H9 (cell line): ENCODE measurements around the gene CD58. TPM values are rescaled to one million over a fixed set of nuclear protein-coding genes. Genes with fewer than 3 reads are reported as not detected.

Experiments
- DNase-seq: peaks from one replicate; pipeline ENCODE4 v3.0.0-alpha.2; 2017
- H2AFZ ChIP-seq: one replicate; pipeline ENCODE4 v1.6.1; 2013; ENCODE audit warnings: mild to moderate bottlenecking, low read length, control low read depth, moderate library complexity
- H2AK5ac ChIP-seq: 2 replicates; pipeline ENCODE4 v1.6.1; 2013; ENCODE audit warnings: low read length, control low read depth, mixed read lengths; ENCODE audit not compliant: insufficient read length
- H2BK120ac ChIP-seq: one replicate; pipeline ENCODE4 v1.6.1; 2013; ENCODE audit warnings: low read depth, mild to moderate bottlenecking, low read length, control low read depth, inconsistent platforms; ENCODE audit not compliant: poor library complexity, severe bottlenecking
- H2BK12ac ChIP-seq: 2 replicates; pipeline ENCODE4 v1.6.1; 2013; ENCODE audit warnings: low read length, control low read depth, mixed read lengths, low read depth; ENCODE audit not compliant: insufficient read length
- H2BK15ac ChIP-seq: 2 replicates; pipeline ENCODE4 v1.6.1; 2013; ENCODE audit warnings: low read depth, low read length, control low read depth
- H2BK20ac ChIP-seq: one replicate; pipeline ENCODE4 v1.6.1; 2013; ENCODE audit warnings: low read depth, mild to moderate bottlenecking, low read length, control low read depth, inconsistent platforms; ENCODE audit not compliant: poor library complexity, severe bottlenecking
- H2BK5ac ChIP-seq: 2 replicates; pipeline ENCODE4 v1.6.1; 2013; ENCODE audit warnings: low read length, control low read depth, mixed read lengths; ENCODE audit not compliant: insufficient read length
- H3K14ac ChIP-seq: 2 replicates; pipeline ENCODE4 v1.6.1; 2013; ENCODE audit warnings: low read length, control low read depth; ENCODE audit not compliant: insufficient read depth
- H3K18ac ChIP-seq: 2 replicates; pipeline ENCODE4 v1.6.1; 2013; ENCODE audit warnings: low read depth, mild to moderate bottlenecking, mixed read lengths, low read length, control low read depth; ENCODE audit not compliant: insufficient read length
- H3K23ac ChIP-seq: 2 replicates; pipeline ENCODE4 v1.6.1; 2013; ENCODE audit warnings: low read length, control low read depth, mixed read lengths, low read depth; ENCODE audit not compliant: insufficient read length
- H3K23me2 ChIP-seq: 2 replicates; pipeline ENCODE4 v1.6.1; 2013; ENCODE audit warnings: low read depth, mild to moderate bottlenecking, mixed read lengths, low read length, control low read depth; ENCODE audit not compliant: insufficient read length, poor library complexity, severe bottlenecking
- H3K27ac ChIP-seq: 2 replicates; pipeline ENCODE4 v1.5.1; 2013; ENCODE audit warnings: low read length, control low read depth, mixed read lengths, low read depth; ENCODE audit not compliant: insufficient read length
- H3K27me3 ChIP-seq: 2 replicates; pipeline ENCODE4 v1.6.1; 2013; ENCODE audit warnings: low read length, control low read depth, inconsistent platforms; ENCODE audit not compliant: insufficient read depth
- H3K4ac ChIP-seq: 2 replicates; pipeline ENCODE4 v1.6.1; 2013; ENCODE audit warnings: low read depth, mild to moderate bottlenecking, control low read depth, inconsistent platforms, low read length, moderate library complexity
- H3K4me1 ChIP-seq: 2 replicates; pipeline ENCODE4 v1.6.1; 2013; ENCODE audit warnings: low read length, control low read depth, inconsistent platforms; ENCODE audit not compliant: insufficient read depth
- H3K4me2 ChIP-seq: 2 replicates; pipeline ENCODE4 v1.6.1; 2013; ENCODE audit warnings: low read length, control low read depth, mixed read lengths; ENCODE audit not compliant: insufficient read length, insufficient read depth
- H3K56ac ChIP-seq: 2 replicates; pipeline ENCODE4 v1.6.1; 2013; ENCODE audit warnings: low read depth, mild to moderate bottlenecking, mixed read lengths, low read length, control low read depth; ENCODE audit not compliant: insufficient read length
- H3K79me1 ChIP-seq: 2 replicates; pipeline ENCODE4 v1.6.1; 2013; ENCODE audit warnings: low read depth, mild to moderate bottlenecking, moderate library complexity, low read length, control low read depth, inconsistent platforms; ENCODE audit not compliant: insufficient read depth, poor library complexity, severe bottlenecking
- H3K79me2 ChIP-seq: 2 replicates; pipeline ENCODE4 v1.6.1; 2013; ENCODE audit warnings: low read length, control low read depth, inconsistent platforms; ENCODE audit not compliant: insufficient read depth
- H3K9ac ChIP-seq: 2 replicates; pipeline ENCODE4 v1.6.1; 2013; ENCODE audit warnings: low read length, control low read depth, mixed read lengths; ENCODE audit not compliant: insufficient read length; ENCODE audit errors: extremely low read depth
- H3K9me3 ChIP-seq: one replicate; pipeline ENCODE4 v1.6.1; 2013; ENCODE audit warnings: low read depth, low read length, inconsistent platforms; ENCODE audit not compliant: control insufficient read depth
- H3T11ph ChIP-seq: one replicate; pipeline ENCODE4 v1.6.1; 2013; ENCODE audit warnings: mild to moderate bottlenecking, low read length, control low read depth, inconsistent platforms
- H4K20me1 ChIP-seq: one replicate; pipeline ENCODE4 v1.6.1; 2013; ENCODE audit not compliant: control insufficient read depth, insufficient read length, insufficient read depth
- H4K5ac ChIP-seq: 2 replicates; pipeline ENCODE4 v1.6.1; 2013; ENCODE audit warnings: low read depth, mild to moderate bottlenecking, mixed read lengths, low read length, control low read depth; ENCODE audit not compliant: insufficient read length
- H4K8ac ChIP-seq: replicated peaks from 2 replicates; pipeline ENCODE4 v1.6.1; 2013; ENCODE audit warnings: low read length, control low read depth, mixed read lengths, low read depth; ENCODE audit not compliant: insufficient read length
- H4K91ac ChIP-seq: 2 replicates; pipeline ENCODE4 v1.6.1; 2013; ENCODE audit warnings: low read depth, mild to moderate bottlenecking, moderate library complexity, mixed read lengths, low read length, control low read depth; ENCODE audit not compliant: insufficient read length
- H3K27ac Mint-ChIP-seq, 3 experiments: 2 replicates in 2 of 3; 3 replicates in 1 of 3; pipeline ENCODE4 v1.8.0; 2020 to 2021; ENCODE audit warnings: mixed read lengths in 3 of 3, mild to moderate bottlenecking in 1 of 3, moderate library complexity in 1 of 3
- H3K27me3 Mint-ChIP-seq: 2 replicates; pipeline ENCODE4 v1.8.0; 2021; ENCODE audit warnings: low read depth, mild to moderate bottlenecking, moderate library complexity, mixed read lengths
- H3K36me3 Mint-ChIP-seq, 3 experiments: 2 replicates in 2 of 3; 3 replicates in 1 of 3; pipeline ENCODE4 v1.8.0; 2020 to 2021; ENCODE audit warnings: low read depth in 3 of 3, mixed read lengths in 3 of 3; ENCODE audit not compliant: insufficient read depth in 1 of 3
- H3K4me1 Mint-ChIP-seq, 2 experiments: 2 replicates each; pipeline ENCODE4 v1.8.0; 2020; ENCODE audit warnings: mixed read lengths in 2 of 2
- H3K4me3 Mint-ChIP-seq, 2 experiments: 2 replicates in 1 of 2; 3 replicates in 1 of 2; pipeline ENCODE4 v1.8.0; 2020 to 2021; ENCODE audit warnings: mild to moderate bottlenecking in 2 of 2, mixed read lengths in 2 of 2, moderate library complexity in 1 of 2
- H3K9me3 Mint-ChIP-seq, 2 experiments: 2 replicates in 1 of 2; 3 replicates in 1 of 2; pipeline ENCODE4 v1.8.0; 2020; ENCODE audit warnings: mild to moderate bottlenecking in 2 of 2, mixed read lengths in 2 of 2, moderate library complexity in 1 of 2
- WGBS: extraction: QIAGEN DNeasy Blood & Tissue Kit; methylation state at CpG from one replicate; pipeline ENCODE4 v1.1.7; 2013; ENCODE audit warnings: missing lambda C conversion rate, low lambda C conversion rate, mixed read lengths; ENCODE audit not compliant: insufficient read length; ENCODE audit errors: extremely low coverage; 5-methylcytosine and 5-hydroxymethylcytosine counted together
- total RNA-seq: library from RNA; stranded (reverse); gene quantifications from 2 replicates; pipeline ENCODE4 v1.2.1, GENCODE V29; 2021
- TF ChIP-seq, protein P1 (sequence below): fragments of 200-600 bp; sonication (generic); conservative IDR thresholded peaks from 3 replicates; pipeline ENCODE4 v1.8.0; 2021; ENCODE audit warnings: antibody characterized with exemption, mild to moderate bottlenecking

The CD58 gene
- total RNA-seq, 1 experiment from 2014 or later, result 4.3 TPM

DNA sequence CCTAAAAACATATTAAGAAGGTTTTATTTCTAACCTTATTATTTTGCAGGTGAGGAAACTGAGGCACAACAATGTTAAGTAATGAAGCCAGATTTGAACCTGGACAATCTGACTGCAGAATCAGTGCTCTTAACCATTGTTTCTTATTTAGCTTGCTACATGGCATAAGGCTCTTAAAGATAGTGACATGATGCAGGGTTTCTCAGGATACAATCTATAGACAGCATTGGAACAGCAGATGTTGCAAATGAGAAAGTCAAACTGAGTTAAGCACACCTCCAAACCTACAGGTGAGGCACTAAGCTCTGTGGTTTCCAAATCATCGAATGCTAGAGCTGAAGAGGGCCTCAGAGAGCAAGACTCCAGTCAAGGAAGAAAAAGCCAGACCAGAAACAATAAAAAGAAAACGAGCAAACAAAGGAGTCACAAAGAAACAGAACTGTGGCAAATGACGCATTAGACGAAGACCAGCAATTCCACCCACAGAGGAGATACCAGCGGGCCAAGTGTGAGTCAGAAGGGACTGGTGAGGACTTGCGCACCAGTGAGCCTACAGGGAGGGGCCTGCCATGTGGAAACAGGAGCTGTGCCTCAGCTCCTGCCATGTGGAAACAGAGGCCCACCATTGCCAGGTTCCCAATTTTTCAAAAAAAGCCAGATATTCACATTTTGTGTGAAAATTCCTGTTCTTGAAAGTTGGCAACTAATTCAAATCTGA, 14.4 kb downstream of the CD58 start:
- Histone ChIP-seq H3K79me2 (no peaks in the 10 kb centered on the region), H3K56ac (no peak overlapping the region), H2AK5ac (no peak overlapping the region), H4K91ac (no peak overlapping the region), H3K27me3 (no peaks in the 10 kb centered on the region), H2BK5ac (no peak overlapping the region), H4K8ac (no peak overlapping the region), H3K4me1 (peaks cover 6% of the 10 kb centered on the region; the same call in 1 of the 2 replicates), H3K9ac (no peak overlapping the region), H3K23ac (no peak overlapping the region), H2BK12ac (no peak overlapping the region), H4K20me1 (no peaks in the 10 kb centered on the region), H2BK15ac (no peak overlapping the region), H3K9me3 (no peaks in the 10 kb centered on the region), H3T11ph (no peak overlapping the region), H2BK120ac (no peak overlapping the region), H3K4me2 (no peak overlapping the region), H4K5ac (no peak overlapping the region), H2BK20ac (no peak overlapping the region), H3K79me1 (no peaks in the 10 kb centered on the region), H3K27ac (no peak overlapping the region), H3K4ac (no peak overlapping the region), H3K23me2 (no peaks in the 10 kb centered on the region), H2AFZ (no peak overlapping the region), H3K14ac (no peak overlapping the region), H3K18ac (no peak overlapping the region)
- no peak overlapping the region for H3K4me3 Mint-ChIP-seq
- no peak for DNase-seq
- TF ChIP-seq, protein P1, sequence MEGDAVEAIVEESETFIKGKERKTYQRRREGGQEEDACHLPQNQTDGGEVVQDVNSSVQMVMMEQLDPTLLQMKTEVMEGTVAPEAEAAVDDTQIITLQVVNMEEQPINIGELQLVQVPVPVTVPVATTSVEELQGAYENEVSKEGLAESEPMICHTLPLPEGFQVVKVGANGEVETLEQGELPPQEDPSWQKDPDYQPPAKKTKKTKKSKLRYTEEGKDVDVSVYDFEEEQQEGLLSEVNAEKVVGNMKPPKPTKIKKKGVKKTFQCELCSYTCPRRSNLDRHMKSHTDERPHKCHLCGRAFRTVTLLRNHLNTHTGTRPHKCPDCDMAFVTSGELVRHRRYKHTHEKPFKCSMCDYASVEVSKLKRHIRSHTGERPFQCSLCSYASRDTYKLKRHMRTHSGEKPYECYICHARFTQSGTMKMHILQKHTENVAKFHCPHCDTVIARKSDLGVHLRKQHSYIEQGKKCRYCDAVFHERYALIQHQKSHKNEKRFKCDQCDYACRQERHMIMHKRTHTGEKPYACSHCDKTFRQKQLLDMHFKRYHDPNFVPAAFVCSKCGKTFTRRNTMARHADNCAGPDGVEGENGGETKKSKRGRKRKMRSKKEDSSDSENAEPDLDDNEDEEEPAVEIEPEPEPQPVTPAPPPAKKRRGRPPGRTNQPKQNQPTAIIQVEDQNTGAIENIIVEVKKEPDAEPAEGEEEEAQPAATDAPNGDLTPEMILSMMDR, result no peak
- H3K27me3 Mint-ChIP-seq, result no peaks in the 10 kb centered on the region
- H3K27ac Mint-ChIP-seq, result peak overlapping the region in 1 of 3 experiments; percentile 6; a peak in 1 of 7 replicates
- H3K36me3 Mint-ChIP-seq, result no peaks in the 10 kb centered on the region
- H3K4me1 Mint-ChIP-seq, result peaks cover 8 to 11% of the 10 kb centered on the region in 2 experiments
- WGBS, result no CpG with 5 or more reads among the region's 6 CpGs
- H3K9me3 Mint-ChIP-seq, result no peaks in the 10 kb centered on the region
